Activated CD8-positive, alpha-beta memory T cell treated with anti-CD3 and anti-CD28 coated beads for 4 hours (primary cell): ENCODE results near the gene PPP2R5C.

Experiments used
- DNase-seq, 2 donors: peaks; one replicate each; pipeline ENCODE4 v3.0.0-alpha.2; 2020; ENCODE audit warnings: low read depth in 2 of 2

PPP2R5C gene

DNA sequence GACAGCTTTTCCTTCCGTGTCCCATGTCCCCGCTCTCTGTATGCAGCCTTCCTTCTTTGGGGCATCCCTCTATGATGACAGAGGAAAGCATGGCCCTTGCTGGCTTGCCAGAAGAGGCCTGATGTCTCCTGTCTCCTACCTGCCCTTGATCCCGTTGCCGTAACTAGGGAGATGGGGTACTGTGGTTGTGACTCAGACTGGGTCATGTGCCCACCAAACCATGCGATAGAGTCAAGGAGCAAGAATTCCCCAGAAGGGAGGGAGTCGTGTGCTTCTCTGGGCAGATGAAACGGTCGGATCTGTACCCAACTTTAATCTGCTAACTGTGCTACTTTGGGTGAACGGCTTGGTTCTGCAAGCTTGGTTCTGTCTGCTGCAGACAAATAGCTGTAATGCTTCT, 103.8 kb downstream of the PPP2R5C start:
- DNase-seq, result no peak

- DNase-seq, result no peak
These were observed 106.3 kb downstream of the PPP2R5C start for GRCh38 chr14:101867854-101868253.

DNA sequence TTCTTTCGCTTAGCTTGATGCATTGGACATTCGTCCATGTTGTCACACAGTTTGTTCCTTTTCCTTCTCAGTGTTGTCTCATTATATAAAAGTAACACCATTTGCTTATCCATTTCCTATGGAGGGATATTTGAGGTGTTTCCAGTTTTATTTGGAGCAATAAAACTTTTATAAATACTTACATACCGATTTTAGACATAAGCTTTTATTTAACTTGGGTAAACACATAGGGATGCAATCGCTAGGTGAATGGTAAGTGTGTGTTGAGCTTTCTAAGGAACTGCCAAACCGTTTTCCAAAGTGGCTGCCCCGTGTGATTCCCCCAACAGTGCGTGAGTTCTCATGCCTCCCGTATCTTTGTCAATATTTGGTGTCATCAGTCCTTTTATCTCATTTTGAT, 107.7 kb downstream of the PPP2R5C start:
- no peak for DNase-seq

GRCh38 chr14:101870273-101870939, 108.9 kb downstream of the PPP2R5C start:
- no peak for DNase-seq

- no peak for DNase-seq
These were observed 110.8 kb downstream of the PPP2R5C start for GRCh38 chr14:101872346-101872745.

- no peak for DNase-seq
These were observed 111.7 kb downstream of the PPP2R5C start for GRCh38 chr14:101873076-101873825.

DNA sequence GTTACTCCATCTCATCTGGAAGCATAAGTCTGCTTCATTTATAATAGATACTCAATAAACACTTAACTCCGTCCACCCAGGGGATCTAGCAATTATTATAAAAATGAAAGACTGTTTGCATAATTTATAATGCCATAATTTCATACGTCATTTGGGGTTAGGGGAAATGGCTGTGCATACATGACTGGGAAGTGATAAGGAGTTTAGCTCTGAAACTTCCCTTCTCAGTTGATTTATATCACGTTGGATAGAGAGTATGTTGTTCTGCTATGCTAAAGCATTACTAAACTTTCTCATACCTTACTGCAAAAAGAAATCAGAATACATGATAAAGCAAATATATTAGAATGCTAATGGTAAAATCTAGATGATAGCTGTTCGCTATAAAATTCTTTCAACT, 112.5 kb downstream of the PPP2R5C start:
- no peak for DNase-seq

- no peak for DNase-seq
These were observed 113.7 kb downstream of the PPP2R5C start for GRCh38 chr14:101875041-101875726.

GRCh38 chr14:101875727-101876554, 114.4 kb downstream of the PPP2R5C start:
- DNase-seq, result no peak

DNA sequence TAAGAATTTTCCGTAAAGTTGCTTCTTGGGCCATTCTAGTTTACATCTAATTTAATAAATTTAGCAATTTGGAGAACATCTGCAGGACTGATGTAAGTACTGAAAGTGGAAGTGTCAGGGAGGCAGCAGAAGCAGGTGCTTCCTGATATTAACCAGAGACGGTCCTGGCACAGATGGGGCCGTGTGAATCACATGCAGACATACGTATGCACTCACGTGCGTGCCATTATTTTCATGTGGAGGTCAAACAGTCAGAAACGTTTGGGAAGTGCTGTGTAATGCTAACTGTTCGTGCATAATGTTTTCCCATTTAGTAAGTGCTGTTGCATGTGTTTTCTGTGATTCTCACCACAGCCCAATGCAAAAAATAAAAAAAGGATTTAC, 115.0 kb downstream of the PPP2R5C start:
- peak; percentile 39 to 53 for DNase-seq

GRCh38 chr14:101877766-101878165, 116.3 kb downstream of the PPP2R5C start:
- no peak for DNase-seq

- no peak for DNase-seq
These were observed 116.8 kb downstream of the PPP2R5C start for GRCh38 chr14:101878211-101878821.

- DNase-seq, result no peak
These were observed 117.5 kb downstream of the PPP2R5C start for GRCh38 chr14:101878822-101879528.

DNA sequence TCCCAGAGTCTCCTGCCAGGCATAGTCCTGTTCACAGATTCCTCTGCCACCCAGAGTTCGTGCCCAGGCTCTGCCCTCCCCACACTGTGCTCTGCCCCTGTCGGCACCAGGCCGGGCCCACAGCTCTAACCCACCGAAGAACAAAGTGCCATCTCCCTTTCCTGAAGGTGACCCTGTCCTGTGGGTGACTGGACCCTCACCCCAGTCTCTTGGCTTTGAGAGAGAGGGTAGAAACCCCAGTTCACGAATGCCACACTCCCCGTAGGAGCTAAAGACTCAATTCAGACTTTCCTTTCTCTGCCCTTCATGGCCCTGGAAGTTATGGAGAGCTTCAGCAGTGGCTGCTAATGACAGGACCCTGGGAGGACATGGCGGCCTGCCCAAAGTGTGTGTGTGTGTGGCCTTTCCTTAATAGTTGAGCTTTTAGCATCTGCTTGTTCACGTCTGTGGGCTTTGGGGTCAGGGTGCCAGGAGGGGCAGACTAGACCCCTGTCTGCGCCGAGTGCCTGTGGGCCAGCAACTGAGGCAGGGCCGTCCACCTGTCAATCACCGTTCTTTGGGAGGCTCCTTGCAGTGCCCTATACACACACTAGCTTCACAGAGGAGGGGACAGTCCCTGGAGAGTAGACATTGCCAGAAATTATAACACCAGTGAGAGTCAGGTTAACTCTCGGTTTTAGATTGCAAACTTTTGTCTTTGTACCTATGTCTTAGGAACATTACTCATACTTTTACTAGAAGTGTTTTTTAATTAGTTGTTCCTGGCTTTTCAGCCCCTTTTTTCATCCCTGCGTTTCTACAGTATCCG, 118.2 kb downstream of the PPP2R5C start:
- DNase-seq, result no peak

DNA sequence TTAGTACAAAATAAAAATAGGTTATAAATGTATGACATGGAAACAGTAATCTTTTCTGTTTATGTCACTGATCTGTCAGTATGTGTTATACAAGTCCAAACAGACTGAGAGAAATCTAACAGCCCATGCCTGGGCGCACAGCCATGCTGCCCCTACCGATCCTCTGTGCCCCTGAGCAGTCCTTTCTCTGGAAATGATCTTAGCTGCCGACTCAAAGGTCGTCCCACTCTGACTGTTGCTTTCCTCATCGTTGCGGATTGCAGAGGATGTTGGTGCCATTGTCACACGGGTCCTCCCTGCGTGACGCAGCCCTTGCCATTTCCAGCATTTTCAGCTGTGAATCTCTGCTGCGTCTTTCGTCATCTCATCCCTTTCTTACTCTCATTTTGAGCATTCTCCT, 119.9 kb downstream of the PPP2R5C start:
- DNase-seq, result no peak

GRCh38 chr14:101882141-101882935, 120.8 kb downstream of the PPP2R5C start:
- no peak for DNase-seq

GRCh38 chr14:101884089-101884933, 122.8 kb downstream of the PPP2R5C start:
- DNase-seq, result no peak

DNA sequence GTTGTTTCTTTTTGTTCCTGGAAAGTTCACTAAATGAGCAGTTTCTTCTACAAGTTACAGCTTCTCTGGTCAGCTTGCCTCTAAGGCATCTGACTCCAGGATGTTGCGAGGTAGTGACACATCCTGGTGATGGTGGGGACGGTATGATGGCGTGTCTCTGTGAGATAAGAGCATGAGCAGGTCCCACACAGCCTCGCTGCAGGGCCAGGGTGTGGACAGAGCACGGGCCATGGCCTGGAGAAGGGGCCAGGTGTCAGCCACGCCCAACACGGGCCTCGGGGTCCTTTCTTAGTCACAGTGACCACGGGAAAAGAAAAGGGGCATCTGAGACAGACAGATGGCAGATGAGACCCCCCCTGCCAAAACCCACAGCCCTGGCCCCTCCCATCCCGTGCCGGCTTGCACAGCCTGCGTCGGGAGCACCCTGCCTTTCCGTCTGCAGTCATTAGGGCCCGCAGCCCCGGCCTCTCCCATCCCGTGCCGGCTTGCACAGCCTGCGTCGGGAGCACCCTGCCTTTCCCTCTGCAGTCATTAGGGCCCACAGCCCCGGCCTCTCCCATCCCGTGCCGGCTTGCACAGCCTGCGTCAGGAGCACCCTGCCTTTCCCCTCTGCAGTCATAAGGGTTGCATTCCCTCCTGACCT, 123.5 kb downstream of the PPP2R5C start:
- DNase-seq, result no peak
